K562 (cell line): ENCODE data around the gene P3H1. TPM values are rescaled to one million over a fixed set of nuclear protein-coding genes. Genes with fewer than 3 reads are reported as not detected.
A peak's percentile ranks its signal among the peaks of the same experiment; 100 is the strongest.

Source experiments
- CTCF ChIP-seq, 3 experiments: IDR thresholded peaks in 2 of 3; conservative IDR thresholded peaks in 1 of 3; 2 replicates each; pipeline ENCODE4 v1.5.1; 2011 to 2012; ENCODE audit warnings: low read length in 3 of 3, mild to moderate bottlenecking in 3 of 3, control low read depth in 2 of 3, improper control_type of control experiment in 1 of 3, inconsistent platforms in 1 of 3, low read depth in 1 of 3, mixed read lengths in 1 of 3, moderate library complexity in 1 of 3; ENCODE audit not compliant: insufficient read depth in 2 of 3
- KDM5B ChIP-seq: fragments of 200-600 bp; sonication (generic); IDR thresholded peaks from 2 replicates; pipeline ENCODE4 v1.6.1; 2012; ENCODE audit warnings: low read depth, mild to moderate bottlenecking, moderate library complexity, low read length, control low read depth, inconsistent platforms; ENCODE audit not compliant: insufficient replicate concordance
- MAZ ChIP-seq, 2 experiments: fragments of 450-650 bp in 1 of 2; sonication (generic) in 1 of 2; formaldehyde crosslinking; IDR thresholded peaks in 1 of 2; conservative IDR thresholded peaks in 1 of 2; 2 replicates each; pipeline versions ENCODE4 v1.4.0 to v1.5.0; 2020; ENCODE audit warnings: mild to moderate bottlenecking in 1 of 2, missing genetic modification reagents in 1 of 2
- MNT ChIP-seq, 2 experiments: fragments of 450-650 bp; conservative IDR thresholded peaks; 2 replicates each; pipeline ENCODE4 v1.6.1; 2017; ENCODE audit warnings: mild to moderate bottlenecking in 2 of 2, moderate library complexity in 2 of 2
- MYC ChIP-seq, 2 experiments: fragments of 250-450 bp in 1 of 2; sonication (Bioruptor Pico) in 1 of 2; IDR thresholded peaks; 2 replicates each; pipeline versions ENCODE4 v1.5.1 to v1.6.1; 2012 to 2021; ENCODE audit warnings: low read depth in 2 of 2, borderline replicate concordance in 1 of 2, improper control_type of control experiment in 1 of 2, low read length in 1 of 2, mild to moderate bottlenecking in 1 of 2, moderate library complexity in 1 of 2
- NFRKB ChIP-seq: fragments of 450-650 bp; IDR thresholded peaks from 2 replicates; pipeline ENCODE4 v1.6.1; 2016; ENCODE audit warnings: low read depth
- NKRF ChIP-seq: fragments of 450-650 bp; IDR thresholded peaks from 2 replicates; pipeline ENCODE4 v1.6.1; 2016; ENCODE audit warnings: borderline replicate concordance
- POLR2AphosphoS2 ChIP-seq: IDR thresholded peaks from 2 replicates; pipeline ENCODE4 v1.6.1; 2012; ENCODE audit warnings: low read length, improper control_type of control experiment
- RBM17 ChIP-seq: fragments of 200-400 bp; formaldehyde crosslinking; IDR thresholded peaks from 2 replicates; pipeline ENCODE4 v1.6.1; 2017; ENCODE audit warnings: low read depth, mild to moderate bottlenecking, low read length, borderline replicate concordance
- RERE ChIP-seq: sonication (generic); formaldehyde crosslinking; IDR thresholded peaks from 2 replicates; pipeline ENCODE4 v1.8.0; 2023; ENCODE audit warnings: missing genetic modification reagents, mild to moderate bottlenecking, borderline replicate concordance
- XRCC4 ChIP-seq: IDR thresholded peaks from one replicate; pipeline ENCODE4 v1.6.1; 2011; ENCODE audit not compliant: insufficient read depth, insufficient read length; ENCODE audit errors: extremely low read depth
- ZFPM2 ChIP-seq: fragments of 250-450 bp; sonication (Bioruptor Pico); IDR thresholded peaks from 2 replicates; pipeline ENCODE4 v1.5.1; 2022; ENCODE audit warnings: mild to moderate bottlenecking
- ZNF224 ChIP-seq: sonication (generic); formaldehyde crosslinking; IDR thresholded peaks from 2 replicates; pipeline ENCODE4 v1.8.0; 2022; ENCODE audit warnings: mild to moderate bottlenecking, missing genetic modification reagents
- ZNF384 ChIP-seq: IDR thresholded peaks from 2 replicates; pipeline ENCODE4 v1.6.1; 2012; ENCODE audit warnings: low read depth, low read length, improper control_type of control experiment
- polyA plus RNA-seq, 8 experiments: library from polyadenylated mRNA; depleted of rRNA in 4 of 8; stranded (reverse) in 5 of 8; unstranded in 3 of 8; fragments of >200 nt; fragmentation: Nextera tagmentation in 2 of 8; fragmentation: Illumina TruSeq in 1 of 8; extraction: Ambion mirVana in 2 of 8; extraction: Trizol in 1 of 8; gene quantifications; 2 replicates each; pipeline versions ENCODE4 v1.2.1 to v1.2.3, GENCODE V29; 2011 to 2014; ENCODE audit warnings: inconsistent platforms in 1 of 8, missing spikeins in 1 of 8
- total RNA-seq, 7 experiments: library from RNA; depleted of rRNA in 6 of 7; stranded (reverse); fragments of >200 nt in 6 of 7; fragmentation: Illumina TruSeq in 2 of 7; extraction: Trizol in 2 of 7; gene quantifications; 2 replicates each; pipeline versions ENCODE4 v1.2.1 to v1.2.3, GENCODE V29; 2011 to 2021; ENCODE audit warnings: low replicate concordance in 1 of 7

The P3H1 gene
- total and polyA plus RNA-seq, 9 of the 15 experiments (the other 6 are each of a cell fraction or from before 2014, with no cell fraction given), result 1.7 to 81.7 (median 45.7) TPM

GRCh38 chr1:42766741-42767509 is at the start of gene P3H1, which contains the start of gene C1orf50 (continued):
- TF ChIP-seq RERE (CRISPR knock-in tag) (no peak), XRCC4 (no peak), CTCF (IDR thresholded peaks at IDR 0.05 in 2 of 3, conservative IDR thresholded peaks at IDR 0.05 in 1 of 3; ENCODE audit: insufficient read depth in 2 of 3, low read depth in 1 of 3, low read length in 3 of 3) (peak in 1 of 3 experiments; percentile 10; a peak in 2 of 6 replicates), ZFPM2 (peak; percentile 80; the same call in 1 of the 2 replicates), NFRKB (peak; percentile 74), MNT (conservative IDR thresholded peaks at IDR 0.05) (peak; percentile 74 to 86), POLR2AphosphoS2 (peak; percentile 88), MYC (IDR thresholded peaks at IDR 0.05; ENCODE audit: low read depth, low read length) (peak; percentile 51; the same call in 1 of the 2 replicates), MYC (CRISPR knock-in tag; IDR thresholded peaks at IDR 0.05; ENCODE audit: borderline replicate concordance, low read depth) (peak; percentile 20; the same call in 1 of the 2 replicates), MAZ (CRISPR knock-in tag; conservative IDR thresholded peaks at IDR 0.05 in 1 of 2, IDR thresholded peaks at IDR 0.05 in 1 of 2) (peak; percentile 63 to 84), RBM17 (no peak), KDM5B (peak; percentile 98), ZNF224 (CRISPR knock-in tag) (no peak), ZNF384 (no peak), NKRF (0 out of 2 replicates have a peak, but pooled peaks have one; percentile 48)
